Activated CD8-positive, alpha-beta T cell treated with anti-CD3 and anti-CD28 coated beads for 36 hours (primary cell): Measurements from ENCODE around the gene TIFAB. TPM values are rescaled to one million over a fixed set of nuclear protein-coding genes. Genes with fewer than 3 reads are reported as not detected.

Experiments
- ATAC-seq: fragments of 200-7000 bp; cut with Tn5 transposase; one replicate; pipeline ENCODE4 v1.10.0; 2021; ENCODE audit warnings: mild to moderate bottlenecking, moderate library complexity
- CTCF ChIA-PET: fragments of 350-600 bp; sonication (Branson Sonifier 250); formaldehyde crosslinking; loops from one replicate; lab custom pipeline; 2021; ENCODE audit warnings: antibody characterized with exemption; lab: Charles Lee
- POLR2A ChIA-PET: fragments of 350-600 bp; sonication (Branson Sonifier 250); formaldehyde crosslinking; loops from one replicate; lab custom pipeline; 2021; ENCODE audit warnings: antibody characterized with exemption; lab: Charles Lee
- DNase-seq: peaks from one replicate; pipeline ENCODE4 v3.0.0-alpha.2; 2020
- H3K27ac Mint-ChIP-seq: one replicate; pipeline ENCODE4 v1.8.0; 2021; ENCODE audit warnings: mild to moderate bottlenecking, mixed read lengths
- H3K27me3 Mint-ChIP-seq: one replicate; pipeline ENCODE4 v1.8.0; 2021; ENCODE audit warnings: mixed read lengths
- H3K36me3 Mint-ChIP-seq: one replicate; pipeline ENCODE4 v1.8.0; 2021; ENCODE audit warnings: low read depth, mixed read lengths
- H3K4me1 Mint-ChIP-seq: one replicate; pipeline ENCODE4 v1.8.0; 2021; ENCODE audit warnings: low read depth, mixed read lengths
- H3K4me3 Mint-ChIP-seq: one replicate; pipeline ENCODE4 v1.8.0; 2021; ENCODE audit warnings: mild to moderate bottlenecking, moderate library complexity, mixed read lengths
- H3K9me3 Mint-ChIP-seq: one replicate; pipeline ENCODE4 v1.8.0; 2021; ENCODE audit warnings: mixed read lengths
- CTCF ChIP-seq: fragments of 200-600 bp; IDR thresholded peaks from one replicate; pipeline ENCODE4 v1.8.0; 2022; ENCODE audit warnings: antibody characterized with exemption, mild to moderate bottlenecking
- intact Hi-C: fragments of 100-400 bp; cut with micrococcal nuclease; formaldehyde crosslinking; loops from one replicate; pipeline ENCODE4 v1.10.0; 2022
- total RNA-seq, 2 experiments: library from RNA; stranded (reverse); gene quantifications; one replicate each; pipeline ENCODE4 v1.2.3, GENCODE V29; 2021

Gene TIFAB
- total RNA-seq, 2 experiments from 2014 or later: not detected

GRCh38 chr5:135487037-135487395 is 34.9 kb upstream of the TIFAB start:
- Mint-ChIP-seq H3K27me3 (peaks cover 51% of the 10 kb centered on the region), H3K36me3 (no peaks in the 10 kb centered on the region)
- intact Hi-C loops: no loop called here

GRCh38 chr5:135486131-135487036 is 34.2 kb upstream of the TIFAB start:
- TF ChIP-seq CTCF: no peak
- CTCF ChIA-PET: interaction anchor here (3.2 kb wide), 1 partner anchor 20 kb away, joined by 21 read pairs; no protein-coding TSS in a partner anchor
- POLR2A ChIA-PET: no interaction called here
- H3K36me3 Mint-ChIP-seq: no peaks in the 10 kb centered on the region
- ATAC-seq (no peak), DNase-seq (no peak)
- no peak overlapping the region for H3K27ac Mint-ChIP-seq
- H3K4me1 Mint-ChIP-seq: peaks cover 7% of the 10 kb centered on the region
- H3K9me3 Mint-ChIP-seq: no peaks in the 10 kb centered on the region
- H3K27me3 Mint-ChIP-seq: peaks cover 46% of the 10 kb centered on the region
- no peak overlapping the region for H3K4me3 Mint-ChIP-seq
- intact Hi-C loops: no loop called here

More at GRCh38 chr5:135487037-135487395, 34.9 kb upstream of the TIFAB start:
- ATAC-seq: no peak
- H3K4me1 Mint-ChIP-seq: peaks cover 7% of the 10 kb centered on the region
- DNase-seq: no peak
- CTCF ChIA-PET: interaction anchor here (1.1 to 3.2 kb wide), 4 partner anchors 21 to 74 kb away, joined by 3 to 21 read pairs (median 8); no protein-coding TSS in a partner anchor
- no peak overlapping the region for H3K4me3 Mint-ChIP-seq
- TF ChIP-seq CTCF: no peak
- H3K9me3 Mint-ChIP-seq: no peaks in the 10 kb centered on the region
- POLR2A ChIA-PET: no interaction called here
- H3K27ac Mint-ChIP-seq: no peak overlapping the region

- Mint-ChIP-seq H3K27me3 (peaks cover 29% of the 10 kb centered on the region), H3K36me3 (no peaks in the 10 kb centered on the region), H3K9me3 (no peaks in the 10 kb centered on the region), H3K27ac (no peak overlapping the region), H3K4me1 (peaks cover 3% of the 10 kb centered on the region), H3K4me3 (no peak overlapping the region)
- CTCF ChIA-PET: no interaction called here
- POLR2A ChIA-PET: no interaction called here
- DNase-seq: no peak
- TF ChIP-seq CTCF: no peak
- no peak for ATAC-seq
- intact Hi-C loops: no loop called here
Measured at GRCh38 chr5:135484674-135485086, 32.5 kb upstream of the TIFAB start.

- Mint-ChIP-seq H3K4me1 (peaks cover 2% of the 10 kb centered on the region), H3K9me3 (no peaks in the 10 kb centered on the region), H3K4me3 (no peak overlapping the region), H3K27me3 (peaks cover 23% of the 10 kb centered on the region), H3K36me3 (no peaks in the 10 kb centered on the region), H3K27ac (no peak overlapping the region)
- intact Hi-C loops: no loop called here
- POLR2A ChIA-PET: no interaction called here
- TF ChIP-seq CTCF: no peak
- CTCF ChIA-PET: interaction anchor here (0.6 to 1.5 kb wide), 2 partner anchors 17 kb away, joined by 3 to 5 read pairs; no protein-coding TSS in a partner anchor
- ATAC-seq: no peak
- no peak for DNase-seq
Measured at GRCh38 chr5:135483254-135483653, 31.1 kb upstream of the TIFAB start.

- H3K27me3 Mint-ChIP-seq: peaks cover 16% of the 10 kb centered on the region
- ChIA-PET CTCF (interaction anchor here (1.5 kb wide), 1 partner anchor 16 kb away, joined by 5 read pairs; no protein-coding TSS in a partner anchor), POLR2A (interaction anchor here (1.3 kb wide), 1 partner anchor 9 kb away, joined by 3 read pairs; no protein-coding TSS in a partner anchor)
- H3K4me3 Mint-ChIP-seq: no peak overlapping the region
- no peak for DNase-seq
- no peaks in the 10 kb centered on the region for H3K9me3 Mint-ChIP-seq
- no peak overlapping the region for H3K27ac Mint-ChIP-seq
- ATAC-seq: no peak
- TF ChIP-seq CTCF: no peak
- intact Hi-C loops: no loop called here
- no peaks in the 10 kb centered on the region for H3K4me1 Mint-ChIP-seq
- H3K36me3 Mint-ChIP-seq: no peaks in the 10 kb centered on the region
Measured at GRCh38 chr5:135482381-135482933, 30.3 kb upstream of the TIFAB start.
